HUES6 (cell line): ENCODE results near the gene HIPK4.

Source experiments
- H3K27ac ChIP-seq: 2 replicates; pipeline ENCODE4 v1.7.0; 2013; ENCODE audit warnings: low read depth, mild to moderate bottlenecking, low read length, inconsistent platforms
- H3K27me3 ChIP-seq: 2 replicates; pipeline ENCODE4 v1.6.1; 2013; ENCODE audit warnings: low read length; ENCODE audit not compliant: control insufficient read depth, insufficient read depth
- H3K36me3 ChIP-seq: 2 replicates; pipeline ENCODE4 v1.6.1; 2013; ENCODE audit warnings: low read length; ENCODE audit not compliant: control insufficient read depth, insufficient read depth
- H3K4me1 ChIP-seq: 2 replicates; pipeline ENCODE4 v1.6.1; 2013; ENCODE audit warnings: low read length; ENCODE audit not compliant: control insufficient read depth, insufficient read depth
- H3K4me3 ChIP-seq: 2 replicates; pipeline ENCODE4 v1.5.1; 2013; ENCODE audit warnings: low read depth, low read length
- H3K9ac ChIP-seq: one replicate; pipeline ENCODE4 v1.6.1; 2013; ENCODE audit warnings: mild to moderate bottlenecking, low read length
- H3K9me3 ChIP-seq: 2 replicates; pipeline ENCODE4 v1.6.1; 2013; ENCODE audit warnings: low read depth, low read length; ENCODE audit not compliant: control insufficient read depth, insufficient read depth

The HIPK4 gene

DNA sequence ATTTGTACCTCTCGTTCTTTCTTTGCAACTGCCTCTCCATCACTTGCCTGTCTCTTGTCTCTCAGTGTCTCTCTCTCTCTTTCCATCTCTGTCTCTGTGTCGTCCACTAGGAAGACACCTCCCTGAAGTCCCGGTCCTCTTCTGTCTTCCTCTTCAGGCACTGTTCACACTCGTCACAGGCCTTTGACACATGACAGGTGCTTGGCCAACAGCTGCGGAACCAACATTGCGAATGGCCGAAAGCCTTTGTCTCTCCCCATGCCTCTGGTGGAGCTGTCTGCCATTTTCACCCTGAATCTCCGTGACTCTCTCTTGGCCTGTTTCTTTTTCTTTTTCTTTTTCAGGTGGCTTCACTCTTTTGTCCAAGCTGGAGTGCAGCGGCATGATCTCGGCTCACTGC lies 2.8 kb downstream of the HIPK4 start:
- Histone ChIP-seq H3K9ac (no peak overlapping the region), H3K27me3 (no peaks in the 10 kb centered on the region), H3K27ac (no peak overlapping the region), H3K4me3 (no peak overlapping the region), H3K4me1 (peaks cover 5% of the 10 kb centered on the region), H3K9me3 (no peaks in the 10 kb centered on the region), H3K36me3 (no peaks in the 10 kb centered on the region)

DNA sequence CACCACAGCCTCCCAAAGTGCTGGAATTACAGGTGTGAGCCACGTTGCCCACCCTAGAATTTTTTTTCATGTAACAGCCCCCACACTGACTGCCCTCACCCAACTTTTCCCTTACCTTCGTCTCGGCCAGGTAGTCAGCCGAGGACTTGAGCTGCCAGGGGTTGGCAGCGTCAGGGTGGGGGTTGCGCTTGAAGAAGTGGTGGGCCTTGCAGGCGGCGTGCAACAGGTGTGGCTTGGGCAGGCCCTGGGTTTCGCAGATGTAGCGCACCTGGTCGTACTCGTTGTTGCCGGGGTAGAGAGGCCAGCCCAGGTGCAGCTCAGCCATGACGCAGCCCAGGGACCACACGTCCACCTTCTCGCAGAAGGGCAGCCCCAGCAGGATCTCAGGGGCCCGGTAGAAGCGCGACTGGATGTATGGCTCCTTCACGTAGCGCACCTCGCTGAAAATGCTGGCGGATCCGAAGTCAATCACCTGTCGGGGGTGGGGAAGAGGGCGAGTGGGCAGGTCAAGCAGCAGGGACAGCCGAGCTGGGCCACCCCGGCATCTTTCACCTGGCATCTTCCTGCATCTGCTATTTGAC lies 6.2 kb downstream of the HIPK4 start:
- Histone ChIP-seq H3K4me3 (no peak overlapping the region), H3K27me3 (no peaks in the 10 kb centered on the region), H3K9ac (no peak overlapping the region), H3K36me3 (peaks cover 18% of the 10 kb centered on the region), H3K9me3 (no peaks in the 10 kb centered on the region), H3K27ac (no peak overlapping the region), H3K4me1 (peaks cover 5% of the 10 kb centered on the region)

DNA sequence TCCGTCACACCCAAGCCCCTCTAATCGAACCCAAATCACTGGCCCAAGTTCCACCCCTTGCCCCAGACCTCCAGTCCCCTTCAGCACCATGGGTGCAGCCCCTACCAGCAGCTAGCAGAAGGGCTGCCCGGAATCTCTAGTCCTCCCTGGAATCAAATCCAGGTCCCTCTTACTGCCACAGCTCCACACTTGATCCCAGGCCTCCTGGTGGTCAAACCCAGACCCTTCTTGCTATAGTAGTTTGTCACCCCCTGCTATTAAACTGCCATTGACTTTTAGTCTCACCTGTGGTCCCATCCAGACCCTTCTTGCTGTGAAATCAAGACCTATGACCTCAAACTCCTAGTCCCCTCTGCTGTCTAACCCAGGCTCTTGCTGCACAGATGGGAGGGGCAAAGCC lies 8.7 kb downstream of the HIPK4 start:
- Histone ChIP-seq H3K27me3 (no peaks in the 10 kb centered on the region), H3K4me3 (no peak overlapping the region), H3K9me3 (no peaks in the 10 kb centered on the region), H3K4me1 (peaks cover 5% of the 10 kb centered on the region), H3K36me3 (peaks cover 38% of the 10 kb centered on the region), H3K9ac (no peak overlapping the region), H3K27ac (no peak overlapping the region)

DNA sequence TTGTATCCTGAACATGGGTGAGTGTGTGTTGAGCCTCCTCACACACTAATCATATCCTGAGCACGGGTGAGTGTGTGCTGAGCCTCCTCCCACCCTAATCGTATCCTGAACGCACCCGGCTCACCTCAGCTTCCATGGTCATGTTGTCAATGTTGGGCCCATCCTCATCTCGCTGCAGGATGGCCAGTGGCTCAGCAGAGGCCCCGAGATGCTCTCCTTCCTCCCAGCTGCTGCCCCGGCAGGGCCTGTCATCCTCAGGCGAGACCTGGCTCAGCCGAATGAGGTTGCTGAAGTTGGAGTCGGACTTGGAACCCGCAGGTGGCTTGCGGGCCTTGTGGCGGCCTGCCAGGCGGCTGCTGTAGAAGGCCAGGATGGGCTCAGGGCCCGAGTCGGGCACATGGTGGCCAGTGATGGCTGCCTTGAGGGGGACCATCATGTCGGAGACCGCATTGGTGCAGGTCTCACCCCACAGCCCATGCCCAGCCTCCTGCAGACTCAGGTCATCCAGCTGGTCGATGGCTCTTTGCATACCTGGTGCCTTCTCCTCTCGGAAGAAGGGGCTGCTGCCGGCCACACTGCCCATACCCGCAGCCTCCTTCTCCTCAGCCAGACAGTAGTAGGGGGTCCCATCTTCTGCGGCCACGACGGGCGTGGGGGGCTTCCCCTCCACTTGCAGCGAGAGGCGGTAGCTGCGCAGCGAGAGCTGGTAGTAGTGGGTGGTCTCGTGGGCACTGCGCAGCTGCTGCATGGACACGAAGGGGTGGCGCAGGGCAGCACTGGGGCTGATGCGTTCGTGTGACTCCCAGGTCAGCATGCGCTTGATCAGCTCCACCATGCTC lies 9.6 kb downstream of the HIPK4 start:
- Histone ChIP-seq H3K27me3 (no peaks in the 10 kb centered on the region), H3K9me3 (no peaks in the 10 kb centered on the region), H3K36me3 (peaks cover 45% of the 10 kb centered on the region), H3K4me1 (peaks cover 5% of the 10 kb centered on the region), H3K9ac (no peak overlapping the region), H3K27ac (no peak overlapping the region), H3K4me3 (no peak overlapping the region)

DNA sequence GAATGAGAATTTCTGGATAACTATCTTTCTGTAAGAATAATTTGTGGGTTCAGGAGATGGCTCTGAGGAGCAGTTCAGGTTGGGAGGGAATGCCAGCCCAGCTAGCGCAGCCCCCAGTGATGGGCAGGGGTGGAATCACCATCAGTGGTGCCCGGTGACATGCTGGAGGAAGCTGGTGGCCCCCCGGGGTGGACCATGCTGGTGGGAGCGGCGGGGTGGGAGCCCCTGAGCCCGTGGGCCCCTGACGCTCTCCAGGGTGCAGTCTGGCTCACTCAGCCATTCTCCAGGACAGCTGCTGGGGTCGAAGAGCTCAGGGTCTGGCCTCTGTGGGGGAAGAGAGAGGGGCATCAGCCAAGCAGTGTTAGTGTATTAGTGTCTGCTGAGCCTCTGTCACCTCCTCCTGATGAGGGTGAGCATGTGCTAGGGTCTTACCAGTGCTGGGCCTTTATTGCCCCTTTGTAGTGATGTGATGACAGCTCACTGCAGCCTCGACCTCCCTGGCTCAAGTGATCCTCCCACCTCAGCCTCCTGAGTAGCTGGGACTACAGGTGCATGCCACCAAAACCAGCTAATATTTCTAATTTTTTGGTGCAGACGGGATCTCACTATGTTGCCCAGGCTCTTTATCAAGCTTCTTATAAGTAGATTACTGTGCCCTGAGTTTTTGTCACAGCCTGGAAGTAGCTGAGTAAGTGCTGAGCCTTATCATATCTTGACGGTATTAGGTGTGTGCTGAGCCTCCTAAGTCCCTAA lies 10.4 kb downstream of the HIPK4 start:
- no peak overlapping the region for H3K4me3 ChIP-seq
- H3K4me1 ChIP-seq, result peaks cover 5% of the 10 kb centered on the region
- no peaks in the 10 kb centered on the region for H3K9me3 ChIP-seq
- no peak overlapping the region for H3K27ac ChIP-seq
- peaks cover 46% of the 10 kb centered on the region for H3K36me3 ChIP-seq
- H3K27me3 ChIP-seq, result no peaks in the 10 kb centered on the region
- H3K9ac ChIP-seq, result no peak overlapping the region

DNA sequence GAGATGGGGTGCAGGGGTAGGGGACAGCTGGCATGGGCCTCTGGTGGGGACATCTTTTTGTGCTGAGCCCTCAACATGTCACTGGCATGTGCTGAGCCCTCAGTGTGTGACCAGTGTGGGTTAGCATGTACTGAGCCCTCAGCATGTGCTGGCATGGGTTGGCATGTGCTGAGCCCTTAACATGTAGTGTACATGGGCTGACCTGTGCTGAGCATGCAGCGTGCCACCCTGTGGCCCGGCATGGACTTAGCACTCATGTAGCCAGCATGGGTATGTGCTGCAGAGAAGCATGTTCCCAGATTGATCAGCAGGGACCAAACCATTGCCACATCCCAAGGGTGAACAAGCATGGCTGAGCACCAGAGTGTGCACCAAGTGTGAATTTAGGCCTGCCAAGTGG lies 11.5 kb downstream of the HIPK4 start:
- Histone ChIP-seq H3K36me3 (peaks cover 55% of the 10 kb centered on the region), H3K9ac (no peak overlapping the region), H3K9me3 (no peaks in the 10 kb centered on the region), H3K27me3 (no peaks in the 10 kb centered on the region), H3K27ac (no peak overlapping the region), H3K4me3 (no peak overlapping the region), H3K4me1 (no peaks in the 10 kb centered on the region)

DNA sequence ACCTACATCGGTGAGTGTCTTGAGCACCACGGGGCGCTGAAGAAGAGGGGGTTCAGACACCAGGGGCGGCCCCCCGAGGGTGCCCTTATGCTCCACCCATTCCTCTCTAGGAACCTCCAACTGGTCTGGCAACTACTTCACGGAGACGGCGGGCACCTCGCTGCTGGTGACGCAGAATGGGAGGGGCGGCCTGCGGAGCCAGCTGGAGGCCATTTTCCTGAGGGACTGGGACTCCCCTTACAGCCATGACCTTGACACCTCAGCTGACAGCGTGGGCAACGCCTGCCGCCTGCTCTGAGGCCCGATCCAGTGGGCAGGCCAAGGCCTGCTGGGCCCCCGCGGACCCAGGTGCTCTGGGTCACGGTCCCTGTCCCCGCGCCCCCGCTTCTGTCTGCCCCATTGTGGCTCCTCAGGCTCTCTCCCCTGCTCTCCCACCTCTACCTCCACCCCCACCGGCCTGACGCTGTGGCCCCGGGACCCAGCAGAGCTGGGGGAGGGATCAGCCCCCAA lies 12.1 kb downstream of the HIPK4 start:
- Histone ChIP-seq H3K4me1 (no peaks in the 10 kb centered on the region), H3K9ac (no peak overlapping the region), H3K36me3 (peaks cover 58% of the 10 kb centered on the region), H3K4me3 (no peak overlapping the region), H3K27ac (no peak overlapping the region), H3K9me3 (no peaks in the 10 kb centered on the region), H3K27me3 (no peaks in the 10 kb centered on the region)

DNA sequence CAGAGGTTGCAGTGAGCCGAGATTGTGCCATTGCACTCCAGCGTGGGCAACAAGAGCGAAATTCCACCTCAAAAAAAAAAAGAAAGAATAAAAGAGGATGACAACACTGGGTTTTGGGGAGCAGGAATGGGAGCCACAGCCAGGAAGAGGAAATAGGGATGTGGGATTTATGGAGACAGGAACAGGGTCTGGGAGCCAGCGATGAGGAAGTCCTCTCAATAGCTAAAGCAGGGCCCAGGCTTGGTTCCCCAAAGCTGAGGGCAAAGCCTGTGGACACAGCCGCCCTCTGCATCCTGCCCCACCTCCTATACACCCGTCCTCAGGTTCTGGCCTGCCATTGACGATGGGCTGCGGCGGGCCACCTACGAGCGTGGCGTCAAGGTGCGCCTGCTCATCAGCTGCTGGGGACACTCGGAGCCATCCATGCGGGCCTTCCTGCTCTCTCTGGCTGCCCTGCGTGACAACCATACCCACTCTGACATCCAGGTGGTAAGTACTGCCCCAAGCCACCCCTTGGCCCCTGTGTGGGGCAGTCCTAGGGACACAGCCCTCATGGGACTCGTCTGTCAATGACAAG lies 13.6 kb downstream of the HIPK4 start:
- Histone ChIP-seq H3K36me3 (peaks cover 72% of the 10 kb centered on the region), H3K27ac (no peak overlapping the region)

DNA sequence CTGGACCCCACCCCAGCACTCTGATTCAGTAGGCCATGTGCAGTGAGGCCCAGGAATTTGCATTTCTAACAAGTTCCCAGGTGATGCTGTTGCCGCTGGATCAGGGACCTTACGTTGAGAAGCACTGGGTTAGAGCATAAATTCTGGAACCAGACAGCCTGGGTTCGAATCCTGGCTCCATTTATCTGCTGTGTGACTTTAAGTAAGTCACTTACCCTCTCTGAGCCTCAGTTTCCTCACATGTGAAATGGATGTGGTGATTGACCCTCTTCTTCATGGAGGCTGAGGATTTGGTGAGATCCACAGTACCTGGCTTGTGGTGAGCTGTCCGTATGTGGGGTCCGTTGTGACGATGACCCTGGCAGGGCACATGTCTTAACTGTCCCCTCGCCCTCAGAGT lies 15.9 kb downstream of the HIPK4 start:
- no peaks in the 10 kb centered on the region for H3K27me3 ChIP-seq
- peaks cover 77% of the 10 kb centered on the region for H3K36me3 ChIP-seq
- no peak overlapping the region for H3K27ac ChIP-seq
- no peaks in the 10 kb centered on the region for H3K9me3 ChIP-seq
- H3K4me3 ChIP-seq, result no peak overlapping the region
- H3K9ac ChIP-seq, result no peak overlapping the region
- H3K4me1 ChIP-seq, result no peaks in the 10 kb centered on the region

More for the DNA sequence above, 13.6 kb downstream of the HIPK4 start:
- H3K4me1 ChIP-seq, result no peaks in the 10 kb centered on the region
- no peaks in the 10 kb centered on the region for H3K9me3 ChIP-seq
- no peak overlapping the region for H3K4me3 ChIP-seq
- H3K9ac ChIP-seq, result no peak overlapping the region
- H3K27me3 ChIP-seq, result no peaks in the 10 kb centered on the region

DNA sequence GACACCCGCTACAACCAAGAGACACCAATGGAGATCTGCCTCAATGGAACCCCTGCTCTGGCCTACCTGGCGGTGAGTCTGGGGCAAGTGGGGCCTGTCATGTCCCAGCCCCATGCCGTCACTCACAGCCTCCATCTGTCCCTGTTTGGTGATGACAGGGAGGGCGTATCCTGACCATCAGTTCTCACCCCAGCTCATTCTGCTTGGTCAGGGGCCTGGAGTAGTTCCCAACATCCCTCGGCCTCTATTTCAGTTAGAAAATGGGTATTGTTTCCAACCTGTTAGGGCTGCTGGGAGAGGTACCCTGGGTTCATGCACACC lies 18.2 kb downstream of the HIPK4 start:
- Histone ChIP-seq H3K4me1 (peaks cover 8% of the 10 kb centered on the region), H3K4me3 (no peak overlapping the region), H3K36me3 (peaks cover 73% of the 10 kb centered on the region), H3K9ac (no peak overlapping the region), H3K27ac (no peak overlapping the region), H3K9me3 (no peaks in the 10 kb centered on the region), H3K27me3 (no peaks in the 10 kb centered on the region)
